GM21381 (cell line): ENCODE measurements around the gene GRK1.
"Not testable (repeated sequence)": the region's sequence is repeated elsewhere in the genome, so short reads cannot be mapped to it uniquely, and the experiment has no call there.

Experiments
- ATAC-seq: cut with Tn5 transposase; IDR thresholded peaks from one replicate; pipeline ENCODE4 v1.9.1; 2021; ENCODE audit warnings: mild to moderate bottlenecking, moderate library complexity; ENCODE audit not compliant: unreplicated experiment

Gene GRK1

DNA sequence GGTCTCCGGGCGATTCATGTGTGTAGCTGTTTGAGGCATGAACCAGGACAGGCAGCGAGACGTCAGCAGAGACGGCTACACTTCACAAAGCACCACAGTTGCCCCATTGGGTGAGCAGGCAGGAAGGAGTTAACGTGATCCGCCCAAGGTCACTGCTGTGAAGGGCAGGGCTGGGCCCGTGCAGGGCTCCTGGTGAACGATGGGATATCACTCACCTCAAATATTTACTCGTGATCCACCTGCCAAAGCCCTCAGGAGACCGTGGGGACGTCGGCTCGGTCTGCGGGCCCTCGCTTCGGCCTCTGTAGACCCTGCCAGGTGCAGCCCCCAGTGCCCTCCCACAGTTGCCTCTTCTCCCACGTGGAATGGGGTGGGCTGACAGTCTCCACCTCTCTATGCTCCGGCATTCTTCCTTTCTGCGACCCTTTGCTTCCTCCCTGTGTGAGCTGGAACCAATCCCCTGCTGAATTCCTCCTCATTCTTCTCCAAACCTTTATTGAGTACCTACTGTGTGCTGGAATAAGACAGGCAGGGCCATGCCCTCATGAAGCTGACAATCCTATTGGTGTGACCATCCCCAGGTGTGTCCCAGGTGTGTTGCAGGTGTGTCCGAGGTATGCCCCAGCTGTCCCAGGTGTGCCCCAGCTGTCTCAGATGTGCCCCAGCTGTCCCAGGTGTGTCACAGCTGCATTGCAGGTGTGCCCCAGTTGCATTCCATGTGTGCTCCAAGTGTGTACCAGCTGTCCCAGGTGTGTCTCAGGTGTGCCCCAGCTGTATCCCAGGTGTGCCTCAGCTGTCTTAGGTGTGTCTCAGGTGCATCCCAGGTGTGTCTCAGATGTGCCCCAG is 2.0 kb upstream of the GRK1 start:
- ATAC-seq, result no peak

DNA sequence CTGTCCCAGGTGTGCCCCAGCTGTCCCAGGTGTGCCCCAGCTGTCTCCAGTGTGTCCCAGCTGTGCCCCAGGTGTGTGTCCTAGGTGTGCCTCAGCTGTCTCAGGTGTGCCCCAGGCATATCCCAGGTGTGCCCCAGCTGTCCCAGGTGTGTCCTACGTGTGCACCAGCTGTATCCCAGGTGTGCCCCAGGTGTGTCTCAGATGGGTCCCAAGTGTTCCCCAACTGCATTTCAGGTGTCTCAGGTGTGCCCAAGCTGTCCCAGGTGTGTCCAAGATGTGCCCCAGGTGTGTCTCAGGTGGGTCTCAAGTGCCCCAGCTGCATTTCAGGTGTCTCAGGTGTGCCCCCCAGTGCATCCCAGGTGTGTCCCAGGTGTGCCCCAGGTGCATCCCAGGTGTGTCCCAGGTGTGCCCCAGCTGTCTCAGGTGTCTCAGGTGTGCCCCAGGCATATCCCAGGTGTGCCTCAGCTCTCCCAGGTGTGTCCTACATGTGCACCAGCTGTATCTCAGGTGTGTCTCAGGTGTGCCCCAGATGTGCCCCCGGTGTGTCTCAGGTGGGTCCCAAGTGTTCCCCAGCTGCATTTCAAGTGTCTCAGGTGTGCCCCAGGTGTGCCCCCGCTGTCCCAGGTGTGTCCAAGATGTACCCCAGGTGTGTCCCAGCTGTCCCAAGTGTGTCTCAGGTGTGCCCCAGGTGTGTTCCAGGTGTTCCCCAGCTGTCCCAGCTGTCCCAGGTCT is 1.3 kb upstream of the GRK1 start:
- no peak for ATAC-seq

GRCh38 chr13:113666329-113666670 is 719 bp upstream of the GRK1 start:
- no peak for ATAC-seq

- ATAC-seq, result no peak
Measured at GRCh38 chr13:113667771-113668490, 912 bp downstream of the GRK1 start.

DNA sequence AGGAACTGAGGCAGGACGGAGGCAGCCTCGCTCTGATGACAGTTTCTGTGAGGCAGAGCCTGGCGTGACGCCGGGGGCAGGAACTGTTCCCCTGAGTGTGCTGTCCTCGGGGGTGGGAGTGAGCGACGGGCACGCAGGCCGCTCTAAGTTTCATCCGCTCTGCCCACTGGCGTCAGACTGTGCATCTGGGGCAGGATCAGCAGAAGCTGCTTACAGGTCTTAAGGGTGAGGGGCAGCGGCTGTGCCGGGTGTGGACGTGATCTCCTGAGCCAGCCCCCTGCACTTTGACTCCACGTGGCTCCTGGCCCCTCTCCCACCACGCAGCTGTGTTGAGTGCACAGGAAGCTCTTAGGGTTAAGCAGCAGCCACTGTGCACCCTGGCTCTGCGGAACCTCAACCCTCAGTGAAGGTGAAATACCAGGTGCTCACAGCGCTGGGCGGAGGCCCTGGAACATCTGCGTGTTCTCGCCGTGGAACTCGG is 1.5 kb downstream of the GRK1 start:
- no peak for ATAC-seq

GRCh38 chr13:113669231-113669754 is 2.3 kb downstream of the GRK1 start:
- no peak for ATAC-seq

DNA sequence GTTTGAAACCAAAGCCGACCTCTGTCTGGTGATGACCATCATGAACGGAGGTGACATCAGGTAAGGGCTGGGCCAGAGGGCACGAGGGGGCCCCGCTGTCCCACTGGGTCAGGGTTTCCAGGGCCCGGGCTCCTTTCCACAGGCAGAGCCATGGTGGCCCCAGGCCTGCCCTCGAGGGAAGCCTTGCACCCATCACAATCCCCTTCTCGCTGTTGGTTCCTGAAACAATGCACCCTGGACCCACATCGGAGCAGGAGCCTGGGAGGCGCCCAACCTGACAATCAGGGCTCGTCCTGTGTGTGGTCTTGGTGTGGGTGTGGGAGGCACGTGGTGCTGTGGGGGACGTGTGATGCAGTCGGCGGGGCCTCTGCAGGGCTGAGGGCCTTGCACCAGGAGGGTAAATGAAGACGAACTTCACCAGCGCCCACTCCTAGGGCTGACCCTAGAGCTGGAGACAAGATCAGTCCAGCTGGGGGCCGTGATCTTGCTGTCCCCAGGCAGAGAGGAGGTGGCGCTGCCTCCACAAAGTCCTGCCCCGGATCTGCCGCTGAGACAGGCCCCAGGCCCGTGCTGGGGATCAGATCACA is 2.8 kb downstream of the GRK1 start:
- no peak for ATAC-seq

DNA sequence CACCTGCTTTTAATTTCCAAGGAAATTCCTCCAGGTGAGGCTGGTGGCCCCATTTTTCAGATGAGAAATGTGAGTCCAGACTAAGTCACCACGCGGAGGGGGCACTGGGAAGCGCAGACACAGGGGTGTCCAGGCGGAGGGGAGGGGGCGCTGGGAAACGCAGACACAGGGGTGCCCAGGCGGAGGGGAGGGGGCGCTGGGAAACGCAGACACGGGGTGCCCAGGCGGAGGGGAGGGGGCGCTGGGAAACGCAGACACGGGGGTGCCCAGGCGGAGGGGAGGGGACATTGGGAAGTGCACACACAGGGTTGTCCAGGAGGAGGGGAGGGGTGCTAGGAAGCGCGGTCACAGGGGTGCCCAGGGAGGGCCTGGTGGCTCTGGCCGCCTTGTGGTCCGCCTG is 3.5 kb downstream of the GRK1 start:
- no peak for ATAC-seq

DNA sequence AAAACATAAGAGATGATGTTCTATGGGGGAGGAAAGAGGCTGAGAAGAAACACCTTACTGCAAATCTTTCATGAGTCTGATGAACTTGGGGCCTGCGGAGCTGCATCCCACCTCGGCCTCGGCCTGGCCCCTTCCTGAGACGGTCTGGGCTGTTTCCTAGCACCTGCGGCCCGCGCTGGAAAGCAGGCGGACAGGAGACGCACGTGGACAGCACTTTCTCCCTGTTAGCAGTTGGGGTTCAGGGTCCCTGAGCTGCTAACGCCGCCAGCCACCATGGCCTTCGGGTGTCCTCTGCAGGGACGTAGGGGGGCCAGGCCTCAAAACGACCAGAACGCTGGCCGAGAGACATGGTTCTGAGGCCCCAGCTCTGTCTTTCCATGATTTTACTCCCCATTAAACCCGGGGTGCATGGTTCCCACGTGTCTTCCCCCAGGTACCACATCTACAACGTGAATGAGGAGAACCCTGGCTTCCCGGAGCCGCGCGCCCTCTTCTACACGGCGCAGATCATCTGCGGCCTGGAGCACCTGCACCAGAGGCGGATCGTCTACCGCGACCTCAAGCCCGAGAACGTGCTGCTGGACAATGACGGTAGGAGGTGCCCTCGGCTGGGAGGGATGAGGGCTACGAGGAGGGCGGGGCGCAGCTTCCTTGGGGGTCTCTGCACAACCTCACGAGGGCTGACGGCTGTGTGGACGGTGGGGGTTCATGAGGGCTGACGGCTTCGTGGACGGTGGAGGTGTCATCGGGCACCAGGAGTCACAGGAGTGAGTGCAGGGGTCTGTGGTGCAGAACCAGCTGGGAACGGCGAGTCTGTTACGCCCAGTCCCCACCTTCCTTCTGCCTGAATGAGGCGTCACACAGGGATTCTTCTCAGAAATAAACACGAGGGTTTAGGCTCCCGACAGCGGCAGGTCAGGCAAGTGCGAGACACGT is 4.3 kb downstream of the GRK1 start:
- ATAC-seq, result no peak

DNA sequence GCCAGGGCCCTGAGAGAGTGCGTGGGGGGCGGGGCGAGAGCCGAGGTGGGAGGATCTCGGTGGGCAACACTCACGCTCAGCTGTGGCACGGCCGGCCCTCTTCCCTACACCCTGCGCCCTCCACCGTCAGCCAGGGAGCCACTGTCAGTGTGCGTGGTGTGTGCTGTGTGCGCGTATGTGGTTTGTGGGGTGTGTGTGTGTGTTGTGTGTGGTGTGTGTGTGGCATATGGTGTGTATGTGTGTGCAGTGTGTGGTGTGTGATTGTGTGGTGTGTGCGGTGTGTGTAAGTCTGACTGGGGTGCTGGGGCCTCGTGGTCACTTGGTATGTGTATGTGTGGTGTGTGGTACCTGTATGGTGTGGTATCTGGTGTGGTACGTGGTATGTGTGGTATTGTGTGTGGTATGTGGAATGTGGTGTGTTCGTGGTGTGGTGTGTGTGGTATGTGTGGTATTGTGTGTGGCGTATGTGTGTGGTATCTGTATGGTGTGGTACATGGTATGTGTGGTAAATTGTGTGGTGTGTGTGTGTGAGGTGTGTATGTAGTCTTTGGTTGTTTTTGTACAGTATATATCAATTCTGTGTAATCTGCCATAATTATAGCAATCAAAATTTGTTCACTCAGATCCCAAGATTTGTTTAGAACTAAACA is 5.1 kb downstream of the GRK1 start:
- no peak for ATAC-seq

GRCh38 chr13:113722921-113723320 is 55.9 kb downstream of the GRK1 start:
- no peak for ATAC-seq

GRCh38 chr13:113723410-113724015 is 56.5 kb downstream of the GRK1 start:
- no peak for ATAC-seq

GRCh38 chr13:113724016-113724758 is 57.2 kb downstream of the GRK1 start:
- no peak for ATAC-seq

GRCh38 chr13:113724780-113725315 is 57.8 kb downstream of the GRK1 start:
- peak; percentile 84 for ATAC-seq

- not testable (repeated sequence) for ATAC-seq
Measured at GRCh38 chr13:113725329-113726105, 58.5 kb downstream of the GRK1 start.

DNA sequence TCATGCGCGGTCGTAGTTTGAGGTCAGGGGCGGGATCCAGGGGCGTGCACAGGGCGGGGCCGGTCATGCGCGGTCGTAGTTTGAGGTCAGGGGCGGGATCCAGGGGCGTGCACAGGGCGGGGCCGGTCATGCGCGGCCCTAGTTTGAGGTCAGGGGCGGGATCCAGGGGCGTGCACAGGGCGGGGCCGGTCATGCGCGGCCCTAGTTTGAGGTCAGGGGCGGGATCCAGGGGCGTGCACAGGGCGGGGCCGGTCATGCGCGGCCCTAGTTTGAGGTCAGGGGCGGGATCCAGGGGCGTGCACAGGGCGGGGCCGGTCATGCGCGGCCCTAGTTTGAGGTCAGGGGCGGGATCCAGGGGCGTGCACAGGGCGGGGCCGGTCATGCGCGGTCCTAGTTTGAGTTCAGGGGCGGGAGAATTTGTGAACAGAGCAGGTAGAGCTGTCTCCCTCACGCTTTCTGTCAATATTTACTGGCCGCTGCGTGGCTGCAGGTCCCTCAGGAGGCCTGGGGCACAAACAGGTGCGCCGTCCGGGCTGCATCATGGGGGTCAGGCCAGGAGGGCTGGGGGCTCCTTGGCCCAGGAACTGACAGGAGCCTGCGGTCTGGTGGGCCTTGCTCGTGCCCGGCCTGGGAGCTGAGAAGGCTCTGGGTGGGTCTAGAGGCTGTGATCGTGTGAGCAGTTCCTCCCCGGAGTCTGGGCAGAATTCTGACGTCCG is 59.2 kb downstream of the GRK1 start:
- ATAC-seq, result not testable (repeated sequence)
